AG04450 (cell line): ENCODE data around the gene DPP4. TPM values are rescaled to one million over a fixed set of nuclear protein-coding genes. Genes with fewer than 3 reads are reported as not detected.
A peak's percentile ranks its signal among the peaks of the same experiment; 100 is the strongest.

Experiments
- CTCF ChIA-PET: fragments of 300-600, 350-600 bp; formaldehyde crosslinking; extraction: SDS; loops from one replicate; lab custom pipeline; 2022; ENCODE audit warnings: antibody characterized with exemption, inconsistent platforms; lab: Charles Lee
- POLR2A ChIA-PET: fragments of 350-600 bp; formaldehyde crosslinking; extraction: SDS; loops from one replicate; lab custom pipeline; 2021; ENCODE audit warnings: antibody characterized with exemption, inconsistent platforms; lab: Yijun Ruan, JAX
- DNase-seq: peaks from one replicate; pipeline ENCODE4 v3.0.0-alpha.2; 2011; ENCODE audit warnings: low read depth, low spot score
- H3K27ac ChIP-seq: one replicate; pipeline ENCODE4 v1.5.1; 2012; ENCODE audit warnings: low read depth, low read length, control low read depth
- H3K27me3 ChIP-seq: one replicate; pipeline ENCODE4 v1.6.0; 2012; ENCODE audit warnings: low read length; ENCODE audit not compliant: control insufficient read depth, insufficient read depth
- H3K4me3 ChIP-seq: 2 replicates; pipeline ENCODE4 v1.5.1; 2011; ENCODE audit warnings: mild to moderate bottlenecking, low read depth, low read length, control low read depth
- H3K9me3 ChIP-seq: 2 replicates; pipeline ENCODE4 v1.5.1; 2012; ENCODE audit warnings: low read length; ENCODE audit not compliant: control insufficient read depth, insufficient read depth
- CTCF ChIP-seq: IDR thresholded peaks from 2 replicates; pipeline ENCODE4 v1.5.1; 2011; ENCODE audit warnings: low read depth, low read length, control low read depth, inconsistent platforms
- polyA plus RNA-seq: library from polyadenylated mRNA; depleted of rRNA; stranded (reverse); fragments of >200 nt; gene quantifications from 2 replicates; pipeline ENCODE4 v1.2.3, GENCODE V29; 2011

The DPP4 gene
- polyA plus RNA-seq, 1 experiment, result 61.0 TPM

GRCh38 chr2:162090109-162090508, 16.1 kb upstream of the DPP4 start:
- POLR2A ChIA-PET, result interaction anchor here (1.1 kb wide), 1 partner anchor 16 kb away, joined by 3 read pairs; the partner anchor contains the start of gene DPP4
- CTCF ChIA-PET, result interaction anchor here (1.0 kb wide), 1 partner anchor 207 kb away, joined by 3 read pairs; no protein-coding TSS in a partner anchor
- peak overlapping the region; percentile 42 for H3K27ac ChIP-seq
- no peak for DNase-seq
- no peak for TF ChIP-seq CTCF
- H3K9me3 ChIP-seq, result no peaks in the 10 kb centered on the region
- H3K27me3 ChIP-seq, result no peaks in the 10 kb centered on the region
- no peak overlapping the region for H3K4me3 ChIP-seq

GRCh38 chr2:162086904-162087303, 12.9 kb upstream of the DPP4 start:
- no peak for DNase-seq
- TF ChIP-seq CTCF, result no peak
- H3K27ac ChIP-seq, result no peak overlapping the region

DNA sequence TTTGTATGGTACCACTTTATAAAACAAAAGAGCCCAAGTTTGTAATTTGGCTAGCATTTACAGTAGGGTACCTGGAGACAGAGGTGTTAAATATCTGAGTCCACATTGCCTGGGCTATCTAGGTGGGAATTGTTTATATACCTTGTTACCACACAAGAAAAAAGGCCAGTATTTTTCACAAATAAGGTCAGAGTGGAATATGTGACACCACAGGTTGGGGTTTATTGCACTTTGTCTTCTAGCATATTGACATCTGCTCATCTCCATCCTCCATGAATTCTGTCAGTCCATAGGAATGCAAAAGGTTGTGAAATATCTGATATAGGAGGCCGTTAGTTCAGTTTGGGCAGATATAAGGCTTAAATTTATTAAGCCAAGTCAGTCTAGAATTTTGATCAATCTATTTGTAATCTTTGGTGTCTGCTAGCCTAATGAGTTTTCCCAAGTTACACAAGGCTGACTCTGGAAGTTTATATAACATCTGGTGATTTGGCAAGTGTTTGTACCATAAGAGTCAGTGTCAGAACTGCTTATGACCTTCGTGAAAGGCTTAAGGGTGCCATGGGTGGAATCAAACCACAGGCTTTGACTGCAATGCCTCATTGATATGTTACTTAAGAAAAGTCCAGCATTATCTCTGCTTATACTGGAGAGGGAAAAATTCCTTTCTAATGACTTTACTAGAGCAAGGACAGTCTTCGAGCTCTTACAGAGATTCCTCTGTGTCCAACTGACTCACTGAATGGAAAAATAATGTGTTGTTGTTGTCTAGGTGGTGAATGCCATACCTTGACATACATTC, 11.3 kb upstream of the DPP4 start:
- H3K27me3 ChIP-seq, result no peaks in the 10 kb centered on the region
- ChIA-PET CTCF (interaction anchor here (0.9 kb wide), 1 partner anchor 10 kb away, joined by 4 read pairs; no protein-coding TSS in a partner anchor), POLR2A (no interaction called here)

More at GRCh38 chr2:162086904-162087303, 12.9 kb upstream of the DPP4 start:
- Histone ChIP-seq H3K4me3 (no peak overlapping the region), H3K9me3 (no peaks in the 10 kb centered on the region), H3K27me3 (no peaks in the 10 kb centered on the region)
- POLR2A ChIA-PET, result no interaction called here
- CTCF ChIA-PET, result no interaction called here

GRCh38 chr2:162084536-162084935, 10.5 kb upstream of the DPP4 start:
- TF ChIP-seq CTCF, result no peak
- POLR2A ChIA-PET, result no interaction called here
- no peak for DNase-seq
- CTCF ChIA-PET, result interaction anchor here (0.9 kb wide), 1 partner anchor 9 kb away, joined by 4 read pairs; no protein-coding TSS in a partner anchor
- no peak overlapping the region for H3K4me3 ChIP-seq
- no peak overlapping the region for H3K27ac ChIP-seq
- no peaks in the 10 kb centered on the region for H3K27me3 ChIP-seq
- H3K9me3 ChIP-seq, result peaks cover 3% of the 10 kb centered on the region; the same call in 1 of the 2 replicates

More for the DNA sequence above, 11.3 kb upstream of the DPP4 start:
- no peak for TF ChIP-seq CTCF
- peak; percentile 46 for DNase-seq
- no peak overlapping the region for H3K4me3 ChIP-seq
- H3K27ac ChIP-seq, result no peak overlapping the region
- no peaks in the 10 kb centered on the region for H3K9me3 ChIP-seq

- no peaks in the 10 kb centered on the region for H3K27me3 ChIP-seq
- H3K27ac ChIP-seq, result no peak overlapping the region
- no peak for DNase-seq
- POLR2A ChIA-PET, result no interaction called here
- H3K9me3 ChIP-seq, result peaks cover 14% of the 10 kb centered on the region
- no peak for TF ChIP-seq CTCF
- CTCF ChIA-PET, result no interaction called here
- no peak overlapping the region for H3K4me3 ChIP-seq
These were observed 8.7 kb upstream of the DPP4 start for GRCh38 chr2:162082681-162083080.
